ENCODE results near the gene PCDHGB7. TPM values are rescaled to one million over a fixed set of nuclear protein-coding genes. Genes with fewer than 3 reads are reported as not detected.
A peak's percentile ranks its signal among the peaks of the same experiment; 100 is the strongest.
"Not testable (repeated sequence)": the region's sequence is repeated elsewhere in the genome, so short reads cannot be mapped to it uniquely, and the experiment has no call there.

PCDHGB7 gene
- total RNA-seq, 1 donor from 2014 or later: 7.6 TPM

- DNase-seq: peak; percentile 12
Measured at GRCh38 chr5:141430332-141431113, 13.0 kb downstream of the PCDHGB7 start, which contains the start of gene PCDHGA12. Gene PCDHGA12, plus strand, starts transcription at chr5:141430507. Its CDS starts 253 bp downstream, at chr5:141430760.

GRCh38 chr5:141431286-141431685, 13.8 kb downstream of the PCDHGB7 start:
- no peak for DNase-seq

GRCh38 chr5:141432308-141432707, 14.8 kb downstream of the PCDHGB7 start:
- DNase-seq: not testable (repeated sequence)

- not testable (repeated sequence) for DNase-seq
Measured at GRCh38 chr5:141432726-141433125, 15.2 kb downstream of the PCDHGB7 start.

GRCh38 chr5:141434006-141434405, 16.5 kb downstream of the PCDHGB7 start:
- DNase-seq: no peak

- DNase-seq: no peak
Measured at GRCh38 chr5:141437221-141437620, 19.7 kb downstream of the PCDHGB7 start.

- no peak for DNase-seq
Measured at GRCh38 chr5:141439411-141440141, 22.1 kb downstream of the PCDHGB7 start.

GRCh38 chr5:141440341-141440740, 22.9 kb downstream of the PCDHGB7 start:
- no peak for DNase-seq

- DNase-seq: no peak
Measured at GRCh38 chr5:141441571-141442170, 24.2 kb downstream of the PCDHGB7 start.

GRCh38 chr5:141465351-141465750, 47.9 kb downstream of the PCDHGB7 start:
- DNase-seq: no peak

Other genes with a start within 250 kb of the PCDHGB7 start
- gene PCDHB7, start 245.0 kb upstream of the PCDHGB7 start, total RNA-seq: 1.1 TPM
- gene PCDHB8, start 239.9 kb upstream of the PCDHGB7 start, total RNA-seq: 0.49 TPM
- gene PCDHB16, start 235.3 kb upstream of the PCDHGB7 start, total RNA-seq: 2.5 TPM
- gene PCDHB9, start 230.5 kb upstream of the PCDHGB7 start, total RNA-seq: 0.89 TPM
- gene PCDHB10, start 225.3 kb upstream of the PCDHGB7 start, total RNA-seq: 1.8 TPM
- 3.5 TPM for gene PCDHB11, start 218.1 kb upstream of the PCDHGB7 start, total RNA-seq
- gene PCDHB12, start 209.0 kb upstream of the PCDHGB7 start, total RNA-seq: 2.2 TPM
- 2.9 TPM for gene PCDHB13, start 203.8 kb upstream of the PCDHGB7 start, total RNA-seq
- gene PCDHB14, start 194.3 kb upstream of the PCDHGB7 start, total RNA-seq: 3.8 TPM
- 3.6 TPM for gene PCDHB15, start 172.3 kb upstream of the PCDHGB7 start, total RNA-seq
- gene SLC25A2, start 113.6 kb upstream of the PCDHGB7 start, total RNA-seq: 1.4 TPM
- 88.8 TPM for gene TAF7, start 96.9 kb upstream of the PCDHGB7 start, total RNA-seq
- gene PCDHGA1, start 87.2 kb upstream of the PCDHGB7 start, total RNA-seq: 0.39 TPM
- 3.6 TPM for gene PCDHGA2, start 78.9 kb upstream of the PCDHGB7 start, total RNA-seq
- 1.6 TPM for gene PCDHGA3, start 73.8 kb upstream of the PCDHGB7 start, total RNA-seq
- gene PCDHGB1, start 67.6 kb upstream of the PCDHGB7 start, total RNA-seq: 2.6 TPM
- gene PCDHGA4, start 62.7 kb upstream of the PCDHGB7 start, total RNA-seq: 2.9 TPM
- 3.3 TPM for gene PCDHGB2, start 57.7 kb upstream of the PCDHGB7 start, total RNA-seq
- gene PCDHGA5, start 53.5 kb upstream of the PCDHGB7 start, total RNA-seq: 3.6 TPM
- gene PCDHGB3, start 47.4 kb upstream of the PCDHGB7 start, total RNA-seq: 4.3 TPM
- 3.6 TPM for gene PCDHGA6, start 43.8 kb upstream of the PCDHGB7 start, total RNA-seq
- 3.5 TPM for gene PCDHGA7, start 34.9 kb upstream of the PCDHGB7 start, total RNA-seq
- 6.1 TPM for gene PCDHGB4, start 30.0 kb upstream of the PCDHGB7 start, total RNA-seq
- gene PCDHGA8, start 25.0 kb upstream of the PCDHGB7 start, total RNA-seq: 3.3 TPM
- 8.0 TPM for gene PCDHGB5, start 19.7 kb upstream of the PCDHGB7 start, total RNA-seq
- 4.2 TPM for gene PCDHGA9, start 14.9 kb upstream of the PCDHGB7 start, total RNA-seq
- gene PCDHGB6, start 9.7 kb upstream of the PCDHGB7 start, total RNA-seq: 5.6 TPM
- gene PCDHGA10, start 4.7 kb upstream of the PCDHGB7 start, total RNA-seq: 4.9 TPM
- 6.1 TPM for gene PCDHGA11, start 3.4 kb downstream of the PCDHGB7 start, total RNA-seq
- 3.9 TPM for gene PCDHGA12, start 12.8 kb downstream of the PCDHGB7 start, total RNA-seq
- 36.7 TPM for gene PCDHGC3, start 58.3 kb downstream of the PCDHGB7 start, total RNA-seq
- gene PCDHGC4, start 67.4 kb downstream of the PCDHGB7 start, total RNA-seq: 5.3 TPM
- 2.9 TPM for gene PCDHGC5, start 71.4 kb downstream of the PCDHGB7 start, total RNA-seq
- 23.3 TPM for gene DIAPH1, start 201.3 kb downstream of the PCDHGB7 start, total RNA-seq
- gene HDAC3, start 219.2 kb downstream of the PCDHGB7 start, total RNA-seq: 60.5 TPM
- gene RELL2, start 219.3 kb downstream of the PCDHGB7 start, total RNA-seq: 1.1 TPM
- gene FCHSD1, start 233.7 kb downstream of the PCDHGB7 start, total RNA-seq: 22.4 TPM

All from skin of body (tissue), 2 donors.